ENCODE results near the gene EDEM2.
"Not testable (repeated sequence)": the region's sequence is repeated elsewhere in the genome, so short reads cannot be mapped to it uniquely, and the experiment has no call there.

Gene EDEM2

GRCh38 chr20:35122756-35123405 lies 24.3 kb downstream of the EDEM2 start:
- DNase-seq: no peak

GRCh38 chr20:35121186-35121585 lies 25.9 kb downstream of the EDEM2 start:
- no peak for DNase-seq

- DNase-seq: no peak
These were observed 27.0 kb downstream of the EDEM2 start for GRCh38 chr20:35120012-35120701.

- DNase-seq: no peak
These were observed 29.5 kb downstream of the EDEM2 start for GRCh38 chr20:35117629-35118028.

- no peak for DNase-seq
These were observed 29.9 kb downstream of the EDEM2 start for GRCh38 chr20:35117196-35117595.

- DNase-seq: no peak
These were observed 30.9 kb downstream of the EDEM2 start for GRCh38 chr20:35116258-35116657.

GRCh38 chr20:35115606-35116005 lies 31.5 kb downstream of the EDEM2 start:
- no peak for DNase-seq

- DNase-seq: not testable (repeated sequence)
These were observed 34.9 kb downstream of the EDEM2 start for GRCh38 chr20:35112276-35112675.

GRCh38 chr20:35111141-35111888 lies 35.8 kb downstream of the EDEM2 start:
- DNase-seq: no peak

GRCh38 chr20:35108921-35109320 lies 38.2 kb downstream of the EDEM2 start:
- no peak for DNase-seq

GRCh38 chr20:35106827-35107380 lies 40.2 kb downstream of the EDEM2 start:
- no peak for DNase-seq

GRCh38 chr20:35104685-35105295 lies 42.3 kb downstream of the EDEM2 start:
- no peak for DNase-seq

GRCh38 chr20:35101620-35102019 lies 45.5 kb downstream of the EDEM2 start:
- no peak for DNase-seq

- no peak for DNase-seq
These were observed 53.8 kb downstream of the EDEM2 start for GRCh38 chr20:35093267-35093884.

- no peak for DNase-seq
These were observed 54.4 kb downstream of the EDEM2 start, which contains the start of gene TRPC4AP for GRCh38 chr20:35092524-35093266. Gene TRPC4AP (minus strand): TSS chr20:35092807. CDS start chr20:35092781, 26 bp downstream.

- no peak for DNase-seq
These were observed 55.2 kb downstream of the EDEM2 start for GRCh38 chr20:35091816-35092523.

GRCh38 chr20:35088231-35089145 lies 58.6 kb downstream of the EDEM2 start:
- no peak for DNase-seq

GRCh38 chr20:35087791-35088190 lies 59.3 kb downstream of the EDEM2 start:
- no peak for DNase-seq

GRCh38 chr20:35087355-35087754 lies 59.8 kb downstream of the EDEM2 start:
- DNase-seq: no peak
